Ascending aorta (tissue), 2 donors: ENCODE results near the gene GPR183. TPM values are rescaled to one million over a fixed set of nuclear protein-coding genes. Genes with fewer than 3 reads are reported as not detected.

Experiments used
- DNase-seq, 2 donors: peaks; one replicate each; pipeline ENCODE4 v3.0.0-alpha.2; 2019; ENCODE audit warnings: low spot score in 2 of 2
- H3K27ac ChIP-seq, 2 donors: fragments of 200-600 bp; sonication (generic); one replicate each; pipeline ENCODE4 v1.5.1; 2016 to 2017; ENCODE audit warnings: mild to moderate bottlenecking in 1 of 2
- H3K27me3 ChIP-seq: fragments of 200-600 bp; sonication (generic); one replicate; pipeline ENCODE4 v1.5.1; 2017
- H3K36me3 ChIP-seq, 2 donors: fragments of 200-600 bp; sonication (generic); one replicate each; pipeline ENCODE4 v1.5.1; 2016
- H3K4me1 ChIP-seq, 2 donors: fragments of 200-600 bp; sonication (generic); one replicate each; pipeline ENCODE4 v1.5.1; 2016 to 2017; ENCODE audit warnings: mild to moderate bottlenecking in 1 of 2
- H3K4me3 ChIP-seq, 2 donors: fragments of 200-600 bp; sonication (generic); one replicate each; pipeline ENCODE4 v1.5.1; 2016 to 2017; ENCODE audit warnings: mild to moderate bottlenecking in 1 of 2
- H3K9me3 ChIP-seq, 2 donors: fragments of 200-600 bp; sonication (generic); one replicate each; pipeline ENCODE4 v1.5.1; 2016
- CTCF ChIP-seq, 3 experiments: fragments of 200-600 bp in 2 of 3; fragments of 450-650 bp in 1 of 3; sonication (generic) in 2 of 3; IDR thresholded peaks; one replicate each; pipeline ENCODE4 v1.5.1; 2016 to 2019; ENCODE audit warnings: antibody characterized with exemption in 3 of 3, mild to moderate bottlenecking in 1 of 3, moderate library complexity in 1 of 3
- intact Hi-C: fragments of 100-400 bp; cut with DNase I; formaldehyde crosslinking; loops from one replicate; pipeline ENCODE4 v1.15.1; 2023
- total RNA-seq: library from RNA; depleted of rRNA; stranded (reverse); fragments of >200 nt; gene quantifications from one replicate; pipeline ENCODE4 v1.1.0, GENCODE V29; 2016

The GPR183 gene
- total RNA-seq, 1 donor from 2014 or later, result 1.1 TPM

- no peaks in the 10 kb centered on the region for H3K36me3 ChIP-seq
- H3K27me3 ChIP-seq, result no peaks in the 10 kb centered on the region
- TF ChIP-seq CTCF (IDR thresholded peaks at IDR 0.05), result no peak
- no peak overlapping the region for H3K27ac ChIP-seq
- DNase-seq, result no peak
- peaks cover 0 to 26% of the 10 kb centered on the region in 2 donors for H3K4me1 ChIP-seq
- intact Hi-C loops, result loop anchor here (2.0 kb wide), 1 partner anchor 21 kb away; no protein-coding TSS in a partner anchor
- peak overlapping the region in 1 of 2 donors; percentile 50 for H3K4me3 ChIP-seq
- no peaks in the 10 kb centered on the region for H3K9me3 ChIP-seq
Measured at GRCh38 chr13:99305566-99305965, 1.6 kb downstream of the GPR183 start.

- H3K27ac ChIP-seq, result no peak overlapping the region
- H3K9me3 ChIP-seq, result no peaks in the 10 kb centered on the region
- no peaks in the 10 kb centered on the region for H3K36me3 ChIP-seq
- peaks cover 0 to 24% of the 10 kb centered on the region in 2 donors for H3K4me1 ChIP-seq
- intact Hi-C loops, result loop anchor here (2.0 kb wide), 1 partner anchor 20 kb away; no protein-coding TSS in a partner anchor
- DNase-seq, result no peak
- no peaks in the 10 kb centered on the region for H3K27me3 ChIP-seq
- no peak for TF ChIP-seq CTCF (IDR thresholded peaks at IDR 0.05)
- peak overlapping the region in 1 of 2 donors; percentile 50 for H3K4me3 ChIP-seq
Measured at GRCh38 chr13:99305158-99305557, 2.0 kb downstream of the GPR183 start.

- Histone ChIP-seq H3K36me3 (no peaks in the 10 kb centered on the region), H3K27me3 (no peaks in the 10 kb centered on the region), H3K4me1 (peaks cover 0 to 22% of the 10 kb centered on the region in 2 donors), H3K27ac (no peak overlapping the region), H3K4me3 (peak overlapping the region in 1 of 2 donors; percentile 50), H3K9me3 (no peaks in the 10 kb centered on the region)
- no peak for DNase-seq
- intact Hi-C loops, result loop anchor here (2.0 kb wide), 1 partner anchor 20 kb away; no protein-coding TSS in a partner anchor
- TF ChIP-seq CTCF (IDR thresholded peaks at IDR 0.05), result no peak
Measured at GRCh38 chr13:99304541-99304940, 2.7 kb downstream of the GPR183 start.

GRCh38 chr13:99303863-99304521 is 3.2 kb downstream of the GPR183 start:
- Histone ChIP-seq H3K4me3 (peak overlapping the region in 1 of 2 donors; percentile 50), H3K4me1 (peaks cover 0 to 21% of the 10 kb centered on the region in 2 donors), H3K27ac (no peak overlapping the region), H3K36me3 (no peaks in the 10 kb centered on the region), H3K9me3 (no peaks in the 10 kb centered on the region), H3K27me3 (no peaks in the 10 kb centered on the region)
- no peak for TF ChIP-seq CTCF (IDR thresholded peaks at IDR 0.05)
- intact Hi-C loops, result loop anchor here (2.0 kb wide), 1 partner anchor 19 kb away; no protein-coding TSS in a partner anchor
- no peak for DNase-seq

- no peaks in the 10 kb centered on the region for H3K9me3 ChIP-seq
Measured at GRCh38 chr13:99302637-99303505, 4.3 kb downstream of the GPR183 start.

More at GRCh38 chr13:99302637-99303505, 4.3 kb downstream of the GPR183 start:
- DNase-seq, result no peak
- intact Hi-C loops, result no loop called here
- Histone ChIP-seq H3K4me3 (no peak overlapping the region), H3K4me1 (peaks cover 0 to 10% of the 10 kb centered on the region in 2 donors), H3K36me3 (no peaks in the 10 kb centered on the region), H3K27ac (no peak overlapping the region), H3K27me3 (no peaks in the 10 kb centered on the region)
- TF ChIP-seq CTCF (IDR thresholded peaks at IDR 0.05), result no peak
